Right atrium auricular region (tissue), 2 donors: ENCODE results near the gene UGT1A10. TPM values are rescaled to one million over a fixed set of nuclear protein-coding genes. Genes with fewer than 3 reads are reported as not detected.

Experiments
- DNase-seq: peaks from one replicate; pipeline ENCODE4 v3.0.0-alpha.2; 2019; ENCODE audit warnings: low spot score
- H3K27ac ChIP-seq, 2 donors: fragments of 200-600 bp; sonication (generic); 1 replicate in 1 of 2; 2 replicates in 1 of 2; pipeline ENCODE4 v1.5.1; 2016 to 2019
- H3K27me3 ChIP-seq, 2 donors: fragments of 200-600 bp; sonication (generic); one replicate each; pipeline versions ENCODE4 v1.5.1 to v1.6.0; 2017 to 2019
- H3K36me3 ChIP-seq: fragments of 200-600 bp; sonication (generic); one replicate; pipeline ENCODE4 v1.5.1; 2016
- H3K4me1 ChIP-seq, 2 donors: fragments of 200-600 bp; sonication (generic); one replicate each; pipeline versions ENCODE4 v1.5.1 to v1.6.0; 2017 to 2019
- H3K4me3 ChIP-seq, 2 donors: fragments of 200-600 bp; sonication (generic); 1 replicate in 1 of 2; 2 replicates in 1 of 2; pipeline ENCODE4 v1.5.1; 2017 to 2019; ENCODE audit warnings: mild to moderate bottlenecking in 1 of 2, moderate library complexity in 1 of 2
- H3K9me3 ChIP-seq, 2 donors: fragments of 200-600 bp; sonication (generic); one replicate each; pipeline ENCODE4 v1.5.1; 2019
- total RNA-seq, 2 donors: library from RNA; depleted of rRNA; stranded (reverse); fragments of >200 nt; gene quantifications; one replicate each; pipeline ENCODE4 v1.1.0, GENCODE V29; 2016
- TF ChIP-seq, protein P1 (sequence below), 2 donors: fragments of 200-600 bp; sonication (generic); IDR thresholded peaks; one replicate each; pipeline ENCODE4 v1.5.1; 2019; ENCODE audit warnings: antibody characterized with exemption in 2 of 2

Gene UGT1A10
- total RNA-seq, 2 donors from 2014 or later, result not detected

DNA sequence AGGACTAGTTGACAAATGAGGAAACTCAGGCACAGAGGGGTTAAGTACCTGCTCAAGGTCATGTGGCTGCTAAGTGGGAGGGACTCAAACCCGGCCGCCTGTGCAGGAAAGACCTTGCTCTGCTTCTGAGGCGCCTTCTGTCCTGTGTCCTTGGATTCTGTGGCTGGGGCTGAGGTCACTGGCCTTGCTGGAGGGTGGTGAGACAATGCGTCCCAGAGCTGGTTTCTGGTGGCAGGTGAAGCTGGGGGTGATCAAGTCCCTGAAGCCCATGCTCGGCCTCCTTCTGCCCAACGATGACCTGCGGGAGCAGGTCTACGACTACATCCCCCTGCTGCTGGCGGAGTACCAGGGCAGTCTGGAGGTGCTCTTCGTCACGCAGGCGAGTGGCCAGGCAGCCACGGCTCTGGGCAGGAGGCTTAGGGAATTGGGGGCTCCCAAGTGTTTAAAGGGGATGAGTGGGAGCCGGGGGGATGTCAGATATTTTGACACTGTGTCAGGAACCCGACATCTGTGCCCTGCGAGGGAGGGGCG lies 157.9 kb downstream of the UGT1A10 start:
- Histone ChIP-seq H3K27me3 (no peaks in the 10 kb centered on the region), H3K27ac (no peak overlapping the region), H3K9me3 (no peaks in the 10 kb centered on the region), H3K4me3 (no peak overlapping the region), H3K4me1 (no peaks in the 10 kb centered on the region), H3K36me3 (no peaks in the 10 kb centered on the region)
- peak; percentile 36 for DNase-seq
- TF ChIP-seq, protein P1, sequence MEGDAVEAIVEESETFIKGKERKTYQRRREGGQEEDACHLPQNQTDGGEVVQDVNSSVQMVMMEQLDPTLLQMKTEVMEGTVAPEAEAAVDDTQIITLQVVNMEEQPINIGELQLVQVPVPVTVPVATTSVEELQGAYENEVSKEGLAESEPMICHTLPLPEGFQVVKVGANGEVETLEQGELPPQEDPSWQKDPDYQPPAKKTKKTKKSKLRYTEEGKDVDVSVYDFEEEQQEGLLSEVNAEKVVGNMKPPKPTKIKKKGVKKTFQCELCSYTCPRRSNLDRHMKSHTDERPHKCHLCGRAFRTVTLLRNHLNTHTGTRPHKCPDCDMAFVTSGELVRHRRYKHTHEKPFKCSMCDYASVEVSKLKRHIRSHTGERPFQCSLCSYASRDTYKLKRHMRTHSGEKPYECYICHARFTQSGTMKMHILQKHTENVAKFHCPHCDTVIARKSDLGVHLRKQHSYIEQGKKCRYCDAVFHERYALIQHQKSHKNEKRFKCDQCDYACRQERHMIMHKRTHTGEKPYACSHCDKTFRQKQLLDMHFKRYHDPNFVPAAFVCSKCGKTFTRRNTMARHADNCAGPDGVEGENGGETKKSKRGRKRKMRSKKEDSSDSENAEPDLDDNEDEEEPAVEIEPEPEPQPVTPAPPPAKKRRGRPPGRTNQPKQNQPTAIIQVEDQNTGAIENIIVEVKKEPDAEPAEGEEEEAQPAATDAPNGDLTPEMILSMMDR (IDR thresholded peaks at IDR 0.05), result no peak

- peak; percentile 43 for DNase-seq
- Histone ChIP-seq H3K27me3 (no peaks in the 10 kb centered on the region), H3K27ac (no peak overlapping the region), H3K36me3 (no peaks in the 10 kb centered on the region), H3K4me1 (no peaks in the 10 kb centered on the region), H3K4me3 (no peak overlapping the region), H3K9me3 (no peaks in the 10 kb centered on the region)
- TF ChIP-seq, protein P1 (IDR thresholded peaks at IDR 0.05), result no peak
Observed at GRCh38 chr2:233795735-233796171, 159.5 kb downstream of the UGT1A10 start.

DNA sequence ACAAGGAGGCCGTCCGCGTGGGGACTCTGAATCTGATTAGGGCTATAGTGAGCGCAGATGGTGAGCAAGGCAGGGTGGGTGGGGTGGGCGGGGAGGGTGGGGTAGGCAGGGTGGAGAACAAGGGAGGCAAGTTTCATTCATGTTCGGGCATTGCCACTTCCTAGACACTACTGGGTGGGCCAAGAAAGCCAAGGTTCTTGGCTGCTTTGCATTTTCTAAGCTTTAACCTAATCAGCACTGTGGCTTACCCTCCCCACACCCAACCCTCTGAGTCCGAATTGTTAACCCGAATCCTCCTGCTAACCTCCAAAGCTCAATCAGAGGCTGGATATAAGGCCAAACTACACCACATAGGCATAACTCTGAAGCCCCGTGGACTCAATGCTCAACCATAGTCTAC lies 160.0 kb downstream of the UGT1A10 start:
- TF ChIP-seq, protein P1 (IDR thresholded peaks at IDR 0.05), result no peak
- H3K4me3 ChIP-seq, result no peak overlapping the region
- no peaks in the 10 kb centered on the region for H3K9me3 ChIP-seq
- no peaks in the 10 kb centered on the region for H3K4me1 ChIP-seq
- no peaks in the 10 kb centered on the region for H3K36me3 ChIP-seq
- no peaks in the 10 kb centered on the region for H3K27me3 ChIP-seq
- DNase-seq, result peak; percentile 7
- no peak overlapping the region for H3K27ac ChIP-seq

DNA sequence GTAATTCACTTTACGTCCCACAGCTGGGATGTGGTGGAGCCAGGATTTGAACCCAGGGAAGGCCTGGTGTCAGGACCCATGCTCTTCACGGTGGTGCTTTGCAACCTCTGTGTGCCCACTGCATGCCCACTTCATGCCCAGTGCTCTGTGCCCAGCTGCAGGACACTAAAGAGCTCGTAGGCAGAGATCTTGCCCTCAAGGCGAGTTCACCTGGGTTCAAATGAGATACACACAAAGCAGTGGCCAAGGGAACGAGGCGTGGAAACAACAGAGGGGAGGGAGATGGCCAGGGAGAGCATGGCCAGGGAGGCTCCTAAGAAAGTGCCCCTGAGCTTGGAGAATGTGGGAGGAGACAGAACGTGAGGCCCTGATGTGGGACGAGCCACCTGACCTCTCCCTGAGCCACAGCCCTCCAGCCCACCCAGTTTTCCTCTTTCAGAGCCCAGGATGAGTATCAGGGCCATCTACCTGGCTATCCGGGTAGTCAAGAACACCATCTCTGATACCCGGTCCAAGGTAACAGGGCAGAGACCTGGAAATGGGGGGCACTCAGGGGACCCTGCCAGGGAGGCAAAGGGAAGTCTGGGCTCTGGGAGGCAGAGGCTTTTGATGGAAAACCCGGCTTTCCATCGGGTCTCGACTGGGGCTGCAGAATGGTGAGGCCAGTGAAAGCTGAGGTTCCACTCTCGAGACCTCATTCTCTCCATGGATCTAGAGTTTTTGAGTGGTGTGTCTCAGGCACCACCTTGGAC lies 162.3 kb downstream of the UGT1A10 start:
- H3K27me3 ChIP-seq, result no peaks in the 10 kb centered on the region
- no peaks in the 10 kb centered on the region for H3K36me3 ChIP-seq
- DNase-seq, result peak; percentile 11
- no peaks in the 10 kb centered on the region for H3K9me3 ChIP-seq
- H3K4me1 ChIP-seq, result no peaks in the 10 kb centered on the region
- H3K27ac ChIP-seq, result no peak overlapping the region
- TF ChIP-seq, protein P1 (IDR thresholded peaks at IDR 0.05), result no peak
- no peak overlapping the region for H3K4me3 ChIP-seq

GRCh38 chr2:233799087-233799665 lies 162.9 kb downstream of the UGT1A10 start:
- Histone ChIP-seq H3K36me3 (no peaks in the 10 kb centered on the region), H3K27ac (no peak overlapping the region), H3K27me3 (no peaks in the 10 kb centered on the region), H3K4me1 (no peaks in the 10 kb centered on the region), H3K4me3 (no peak overlapping the region), H3K9me3 (no peaks in the 10 kb centered on the region)
- DNase-seq, result peak; percentile 52
- TF ChIP-seq, protein P1 (IDR thresholded peaks at IDR 0.05), result no peak
